H9 (cell line): Measurements from ENCODE around the gene MRPL41. TPM values are rescaled to one million over a fixed set of nuclear protein-coding genes. Genes with fewer than 3 reads are reported as not detected.

ENCODE experiments used
- DNase-seq: peaks from one replicate; pipeline ENCODE4 v3.0.0-alpha.2; 2017
- H2AFZ ChIP-seq: one replicate; pipeline ENCODE4 v1.6.1; 2013; ENCODE audit warnings: mild to moderate bottlenecking, low read length, control low read depth, moderate library complexity
- H2AK5ac ChIP-seq: 2 replicates; pipeline ENCODE4 v1.6.1; 2013; ENCODE audit warnings: low read length, control low read depth, mixed read lengths; ENCODE audit not compliant: insufficient read length
- H2BK120ac ChIP-seq: one replicate; pipeline ENCODE4 v1.6.1; 2013; ENCODE audit warnings: low read depth, mild to moderate bottlenecking, low read length, control low read depth, inconsistent platforms; ENCODE audit not compliant: poor library complexity, severe bottlenecking
- H2BK12ac ChIP-seq: 2 replicates; pipeline ENCODE4 v1.6.1; 2013; ENCODE audit warnings: low read length, control low read depth, mixed read lengths, low read depth; ENCODE audit not compliant: insufficient read length
- H2BK15ac ChIP-seq: 2 replicates; pipeline ENCODE4 v1.6.1; 2013; ENCODE audit warnings: low read depth, low read length, control low read depth
- H2BK20ac ChIP-seq: one replicate; pipeline ENCODE4 v1.6.1; 2013; ENCODE audit warnings: low read depth, mild to moderate bottlenecking, low read length, control low read depth, inconsistent platforms; ENCODE audit not compliant: poor library complexity, severe bottlenecking
- H2BK5ac ChIP-seq: 2 replicates; pipeline ENCODE4 v1.6.1; 2013; ENCODE audit warnings: low read length, control low read depth, mixed read lengths; ENCODE audit not compliant: insufficient read length
- H3K14ac ChIP-seq: 2 replicates; pipeline ENCODE4 v1.6.1; 2013; ENCODE audit warnings: low read length, control low read depth; ENCODE audit not compliant: insufficient read depth
- H3K18ac ChIP-seq: 2 replicates; pipeline ENCODE4 v1.6.1; 2013; ENCODE audit warnings: low read depth, mild to moderate bottlenecking, mixed read lengths, low read length, control low read depth; ENCODE audit not compliant: insufficient read length
- H3K23ac ChIP-seq: 2 replicates; pipeline ENCODE4 v1.6.1; 2013; ENCODE audit warnings: low read length, control low read depth, mixed read lengths, low read depth; ENCODE audit not compliant: insufficient read length
- H3K23me2 ChIP-seq: 2 replicates; pipeline ENCODE4 v1.6.1; 2013; ENCODE audit warnings: low read depth, mild to moderate bottlenecking, mixed read lengths, low read length, control low read depth; ENCODE audit not compliant: insufficient read length, poor library complexity, severe bottlenecking
- H3K27ac ChIP-seq: 2 replicates; pipeline ENCODE4 v1.5.1; 2013; ENCODE audit warnings: low read length, control low read depth, mixed read lengths, low read depth; ENCODE audit not compliant: insufficient read length
- H3K27me3 ChIP-seq: 2 replicates; pipeline ENCODE4 v1.6.1; 2013; ENCODE audit warnings: low read length, control low read depth, inconsistent platforms; ENCODE audit not compliant: insufficient read depth
- H3K4ac ChIP-seq: 2 replicates; pipeline ENCODE4 v1.6.1; 2013; ENCODE audit warnings: low read depth, mild to moderate bottlenecking, control low read depth, inconsistent platforms, low read length, moderate library complexity
- H3K4me1 ChIP-seq: 2 replicates; pipeline ENCODE4 v1.6.1; 2013; ENCODE audit warnings: low read length, control low read depth, inconsistent platforms; ENCODE audit not compliant: insufficient read depth
- H3K4me2 ChIP-seq: 2 replicates; pipeline ENCODE4 v1.6.1; 2013; ENCODE audit warnings: low read length, control low read depth, mixed read lengths; ENCODE audit not compliant: insufficient read length, insufficient read depth
- H3K56ac ChIP-seq: 2 replicates; pipeline ENCODE4 v1.6.1; 2013; ENCODE audit warnings: low read depth, mild to moderate bottlenecking, mixed read lengths, low read length, control low read depth; ENCODE audit not compliant: insufficient read length
- H3K79me1 ChIP-seq: 2 replicates; pipeline ENCODE4 v1.6.1; 2013; ENCODE audit warnings: low read depth, mild to moderate bottlenecking, moderate library complexity, low read length, control low read depth, inconsistent platforms; ENCODE audit not compliant: insufficient read depth, poor library complexity, severe bottlenecking
- H3K79me2 ChIP-seq: 2 replicates; pipeline ENCODE4 v1.6.1; 2013; ENCODE audit warnings: low read length, control low read depth, inconsistent platforms; ENCODE audit not compliant: insufficient read depth
- H3K9ac ChIP-seq: 2 replicates; pipeline ENCODE4 v1.6.1; 2013; ENCODE audit warnings: low read length, control low read depth, mixed read lengths; ENCODE audit not compliant: insufficient read length; ENCODE audit errors: extremely low read depth
- H3K9me3 ChIP-seq: one replicate; pipeline ENCODE4 v1.6.1; 2013; ENCODE audit warnings: low read depth, low read length, inconsistent platforms; ENCODE audit not compliant: control insufficient read depth
- H3T11ph ChIP-seq: one replicate; pipeline ENCODE4 v1.6.1; 2013; ENCODE audit warnings: mild to moderate bottlenecking, low read length, control low read depth, inconsistent platforms
- H4K20me1 ChIP-seq: one replicate; pipeline ENCODE4 v1.6.1; 2013; ENCODE audit not compliant: control insufficient read depth, insufficient read length, insufficient read depth
- H4K5ac ChIP-seq: 2 replicates; pipeline ENCODE4 v1.6.1; 2013; ENCODE audit warnings: low read depth, mild to moderate bottlenecking, mixed read lengths, low read length, control low read depth; ENCODE audit not compliant: insufficient read length
- H4K8ac ChIP-seq: replicated peaks from 2 replicates; pipeline ENCODE4 v1.6.1; 2013; ENCODE audit warnings: low read length, control low read depth, mixed read lengths, low read depth; ENCODE audit not compliant: insufficient read length
- H4K91ac ChIP-seq: 2 replicates; pipeline ENCODE4 v1.6.1; 2013; ENCODE audit warnings: low read depth, mild to moderate bottlenecking, moderate library complexity, mixed read lengths, low read length, control low read depth; ENCODE audit not compliant: insufficient read length
- H3K27ac Mint-ChIP-seq, 3 experiments: 2 replicates in 2 of 3; 3 replicates in 1 of 3; pipeline ENCODE4 v1.8.0; 2020 to 2021; ENCODE audit warnings: mixed read lengths in 3 of 3, mild to moderate bottlenecking in 1 of 3, moderate library complexity in 1 of 3
- H3K27me3 Mint-ChIP-seq: 2 replicates; pipeline ENCODE4 v1.8.0; 2021; ENCODE audit warnings: low read depth, mild to moderate bottlenecking, moderate library complexity, mixed read lengths
- H3K36me3 Mint-ChIP-seq, 3 experiments: 2 replicates in 2 of 3; 3 replicates in 1 of 3; pipeline ENCODE4 v1.8.0; 2020 to 2021; ENCODE audit warnings: low read depth in 3 of 3, mixed read lengths in 3 of 3; ENCODE audit not compliant: insufficient read depth in 1 of 3
- H3K4me1 Mint-ChIP-seq, 2 experiments: 2 replicates each; pipeline ENCODE4 v1.8.0; 2020; ENCODE audit warnings: mixed read lengths in 2 of 2
- H3K4me3 Mint-ChIP-seq, 2 experiments: 2 replicates in 1 of 2; 3 replicates in 1 of 2; pipeline ENCODE4 v1.8.0; 2020 to 2021; ENCODE audit warnings: mild to moderate bottlenecking in 2 of 2, mixed read lengths in 2 of 2, moderate library complexity in 1 of 2
- H3K9me3 Mint-ChIP-seq, 2 experiments: 2 replicates in 1 of 2; 3 replicates in 1 of 2; pipeline ENCODE4 v1.8.0; 2020; ENCODE audit warnings: mild to moderate bottlenecking in 2 of 2, mixed read lengths in 2 of 2, moderate library complexity in 1 of 2
- WGBS: extraction: QIAGEN DNeasy Blood & Tissue Kit; methylation state at CpG from one replicate; pipeline ENCODE4 v1.1.7; 2013; ENCODE audit warnings: missing lambda C conversion rate, low lambda C conversion rate, mixed read lengths; ENCODE audit not compliant: insufficient read length; ENCODE audit errors: extremely low coverage; 5-methylcytosine and 5-hydroxymethylcytosine counted together
- total RNA-seq: library from RNA; stranded (reverse); gene quantifications from 2 replicates; pipeline ENCODE4 v1.2.1, GENCODE V29; 2021
- TF ChIP-seq, protein P1 (sequence below): fragments of 200-600 bp; sonication (generic); conservative IDR thresholded peaks from 3 replicates; pipeline ENCODE4 v1.8.0; 2021; ENCODE audit warnings: antibody characterized with exemption, mild to moderate bottlenecking

The MRPL41 gene
- total RNA-seq, 1 experiment from 2014 or later, result 52.2 TPM

DNA sequence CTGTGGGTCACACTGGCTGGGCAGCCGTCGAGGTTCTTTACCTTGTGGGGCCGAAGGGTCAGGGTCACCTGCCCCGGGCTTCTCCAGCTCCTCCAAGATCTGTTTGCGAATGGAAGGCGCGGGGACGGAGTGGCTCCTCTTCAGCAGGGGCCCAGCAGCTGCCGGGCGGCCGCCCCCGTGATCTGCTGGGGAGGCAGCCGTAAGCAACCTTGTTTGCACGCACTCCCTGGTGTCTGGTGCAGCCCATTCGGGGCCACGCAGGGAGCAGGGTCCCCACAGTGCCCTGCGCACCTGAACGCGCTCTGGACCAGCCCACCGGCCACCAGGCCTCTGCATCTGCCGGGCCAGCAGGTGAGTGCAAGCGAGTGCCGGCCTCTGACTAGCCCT, 36.3 kb upstream of the MRPL41 start:
- no peak overlapping the region for H3K27ac Mint-ChIP-seq
- peak; percentile 34 for DNase-seq
- Histone ChIP-seq H3K79me1 (no peaks in the 10 kb centered on the region), H3K4me2 (no peak overlapping the region), H3T11ph (no peak overlapping the region), H2BK12ac (no peak overlapping the region), H2AK5ac (no peak overlapping the region), H2BK20ac (no peak overlapping the region), H4K91ac (no peak overlapping the region), H3K79me2 (no peaks in the 10 kb centered on the region), H3K4ac (no peak overlapping the region), H3K4me1 (no peaks in the 10 kb centered on the region), H3K18ac (no peak overlapping the region), H3K23me2 (no peaks in the 10 kb centered on the region), H4K8ac (no peak overlapping the region), H4K5ac (no peak overlapping the region), H3K14ac (no peak overlapping the region), H2AFZ (no peak overlapping the region), H3K56ac (no peak overlapping the region), H3K27me3 (no peaks in the 10 kb centered on the region), H3K23ac (no peak overlapping the region), H2BK15ac (no peak overlapping the region), H4K20me1 (no peaks in the 10 kb centered on the region), H3K9me3 (no peaks in the 10 kb centered on the region), H3K9ac (no peak overlapping the region), H2BK5ac (no peak overlapping the region), H2BK120ac (no peak overlapping the region), H3K27ac (no peak overlapping the region)
- WGBS, result no CpG with 5 or more reads among the region's 23 CpGs
- TF ChIP-seq, protein P1, sequence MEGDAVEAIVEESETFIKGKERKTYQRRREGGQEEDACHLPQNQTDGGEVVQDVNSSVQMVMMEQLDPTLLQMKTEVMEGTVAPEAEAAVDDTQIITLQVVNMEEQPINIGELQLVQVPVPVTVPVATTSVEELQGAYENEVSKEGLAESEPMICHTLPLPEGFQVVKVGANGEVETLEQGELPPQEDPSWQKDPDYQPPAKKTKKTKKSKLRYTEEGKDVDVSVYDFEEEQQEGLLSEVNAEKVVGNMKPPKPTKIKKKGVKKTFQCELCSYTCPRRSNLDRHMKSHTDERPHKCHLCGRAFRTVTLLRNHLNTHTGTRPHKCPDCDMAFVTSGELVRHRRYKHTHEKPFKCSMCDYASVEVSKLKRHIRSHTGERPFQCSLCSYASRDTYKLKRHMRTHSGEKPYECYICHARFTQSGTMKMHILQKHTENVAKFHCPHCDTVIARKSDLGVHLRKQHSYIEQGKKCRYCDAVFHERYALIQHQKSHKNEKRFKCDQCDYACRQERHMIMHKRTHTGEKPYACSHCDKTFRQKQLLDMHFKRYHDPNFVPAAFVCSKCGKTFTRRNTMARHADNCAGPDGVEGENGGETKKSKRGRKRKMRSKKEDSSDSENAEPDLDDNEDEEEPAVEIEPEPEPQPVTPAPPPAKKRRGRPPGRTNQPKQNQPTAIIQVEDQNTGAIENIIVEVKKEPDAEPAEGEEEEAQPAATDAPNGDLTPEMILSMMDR, result no peak
- H3K9me3 Mint-ChIP-seq, result peaks cover 9 to 32% of the 10 kb centered on the region in 2 experiments
- no peaks in the 10 kb centered on the region for H3K4me1 Mint-ChIP-seq
- H3K36me3 Mint-ChIP-seq, result peaks cover 0 to 2% (median 0%) of the 10 kb centered on the region in 3 experiments; a peak in 4 of 7 replicates
- H3K27me3 Mint-ChIP-seq, result peaks cover 3% of the 10 kb centered on the region
- H3K4me3 Mint-ChIP-seq, result no peak overlapping the region
